IMR-90 (cell line): ENCODE results near the gene ATRAID. TPM values are rescaled to one million over a fixed set of nuclear protein-coding genes. Genes with fewer than 3 reads are reported as not detected.

Experiments
- ATAC-seq: fragments of 200-7000 bp; cut with Tn5 transposase; 2 replicates; pipeline ENCODE4 v1.9.1; 2020; ENCODE audit warnings: low read depth, mild to moderate bottlenecking, moderate library complexity
- BruUV-seq: library from RNA; stranded (reverse); fragments of 400-500 nt; replicated peaks from 2 replicates; lab custom pipeline; 2021; lab: Mats Ljungman, UMichigan
- CTCF ChIA-PET: fragments of 300-600 bp; formaldehyde crosslinking; extraction: SDS; loops from one replicate; lab custom pipeline; 2021; ENCODE audit warnings: antibody characterized with exemption; lab: Yijun Ruan, JAX
- POLR2A ChIA-PET: fragments of 300-600 bp; sonication (Branson Sonifier 250); formaldehyde crosslinking; loops from one replicate; lab custom pipeline; 2022; ENCODE audit warnings: antibody characterized with exemption; ENCODE audit not compliant: unreplicated experiment; lab: Charles Lee
- DNase-seq: peaks from one replicate; pipeline ENCODE4 v3.0.0; 2013
- H2AFZ ChIP-seq: replicated peaks from 2 replicates; pipeline ENCODE3; 2013; ENCODE audit warnings: low read length, mild to moderate bottlenecking; ENCODE audit not compliant: poor library complexity
- H2AK5ac ChIP-seq: 2 replicates; pipeline ENCODE4 v1.6.1; 2013; ENCODE audit warnings: low read depth, low read length, inconsistent platforms
- H2AK9ac ChIP-seq: replicated peaks from 2 replicates; pipeline ENCODE3; 2013; ENCODE audit warnings: mild to moderate bottlenecking, low read depth, low read length, moderate library complexity; ENCODE audit not compliant: poor library complexity
- H2BK120ac ChIP-seq: 2 replicates; pipeline ENCODE4 v1.6.1; 2013; ENCODE audit warnings: low read depth, low read length, inconsistent platforms
- H2BK15ac ChIP-seq: 3 replicates; pipeline ENCODE4 v1.6.1; 2013; ENCODE audit warnings: low read depth, low read length, inconsistent platforms
- H2BK20ac ChIP-seq: 2 replicates; pipeline ENCODE4 v1.6.1; 2013; ENCODE audit warnings: low read depth, mild to moderate bottlenecking, inconsistent platforms, low read length, moderate library complexity
- H2BK5ac ChIP-seq: 2 replicates; pipeline ENCODE4 v1.6.1; 2013; ENCODE audit warnings: mild to moderate bottlenecking, low read depth, low read length, inconsistent platforms; ENCODE audit not compliant: poor library complexity, severe bottlenecking
- H3K14ac ChIP-seq: replicated peaks from 2 replicates; pipeline ENCODE4 v1.6.1; 2013; ENCODE audit warnings: low read depth, low read length, inconsistent platforms
- H3K18ac ChIP-seq: 2 replicates; pipeline ENCODE4 v1.6.1; 2013; ENCODE audit warnings: low read depth, low read length, control low read depth
- H3K23ac ChIP-seq: 2 replicates; pipeline ENCODE4 v1.6.1; 2013; ENCODE audit warnings: low read depth, low read length, inconsistent platforms
- H3K27ac ChIP-seq: 2 replicates; pipeline ENCODE4 v1.5.1; 2013; ENCODE audit warnings: mild to moderate bottlenecking, control low read depth, low read length; ENCODE audit not compliant: insufficient read depth
- H3K27me3 ChIP-seq: 2 replicates; pipeline ENCODE4 v1.6.1; 2013; ENCODE audit warnings: low read length; ENCODE audit not compliant: control insufficient read depth, insufficient read depth
- H3K36me3 ChIP-seq: 2 replicates; pipeline ENCODE4 v1.6.1; 2013; ENCODE audit warnings: low read length, mixed read lengths; ENCODE audit not compliant: control insufficient read depth, insufficient read depth
- H3K4ac ChIP-seq: 2 replicates; pipeline ENCODE4 v1.6.1; 2013; ENCODE audit warnings: low read depth, low read length, inconsistent platforms
- H3K4me1 ChIP-seq: 2 replicates; pipeline ENCODE4 v1.6.1; 2013; ENCODE audit warnings: low read length, mixed read lengths; ENCODE audit not compliant: control insufficient read depth, insufficient read depth
- H3K4me2 ChIP-seq: 2 replicates; pipeline ENCODE4 v1.6.1; 2013; ENCODE audit warnings: low read depth, mild to moderate bottlenecking, control low read depth, low read length, moderate library complexity
- H3K4me3 ChIP-seq: 2 replicates; pipeline ENCODE4 v1.5.1; 2013; ENCODE audit warnings: low read depth, mild to moderate bottlenecking, control low read depth, low read length, moderate library complexity; ENCODE audit not compliant: insufficient read depth
- H3K56ac ChIP-seq: 2 replicates; pipeline ENCODE4 v1.6.1; 2013; ENCODE audit warnings: low read length, inconsistent platforms; ENCODE audit not compliant: insufficient read depth; ENCODE audit errors: extremely low read depth
- H3K79me1 ChIP-seq, 2 experiments: 2 replicates each; pipeline ENCODE4 v1.6.1; 2013; ENCODE audit warnings: low read length in 2 of 2, inconsistent platforms in 1 of 2, low read depth in 1 of 2
- H3K9ac ChIP-seq: 2 replicates; pipeline ENCODE4 v1.6.1; 2013; ENCODE audit warnings: low read depth, low read length, control low read depth
- H3K9me1 ChIP-seq: 2 replicates; pipeline ENCODE4 v1.6.1; 2013; ENCODE audit warnings: low read length, inconsistent platforms; ENCODE audit not compliant: insufficient read depth
- H3K9me3 ChIP-seq: 2 replicates; pipeline ENCODE4 v1.6.1; 2013; ENCODE audit warnings: low read length; ENCODE audit not compliant: control insufficient read depth, insufficient read depth
- H4K20me1 ChIP-seq: 2 replicates; pipeline ENCODE4 v1.6.1; 2013; ENCODE audit warnings: low read length, inconsistent platforms; ENCODE audit not compliant: insufficient read depth
- H4K5ac ChIP-seq: 2 replicates; pipeline ENCODE4 v1.6.1; 2013; ENCODE audit warnings: mild to moderate bottlenecking, low read depth, low read length, control low read depth
- H4K8ac ChIP-seq, 2 experiments: 2 replicates each; pipeline ENCODE4 v1.6.1; 2013; ENCODE audit warnings: low read depth in 2 of 2, low read length in 2 of 2, control low read depth in 1 of 2, inconsistent platforms in 1 of 2
- H4K91ac ChIP-seq: 2 replicates; pipeline ENCODE4 v1.6.1; 2013; ENCODE audit warnings: low read depth, low read length, inconsistent platforms; ENCODE audit not compliant: insufficient read depth
- BHLHE40 ChIP-seq: fragments of 150-350 bp; IDR thresholded peaks from 2 replicates; pipeline ENCODE4 v1.6.1; 2016; ENCODE audit warnings: mild to moderate bottlenecking, low read depth, low read length
- CEBPB ChIP-seq: IDR thresholded peaks from 2 replicates; pipeline ENCODE4 v1.6.1; 2012; ENCODE audit warnings: low read depth, low read length, improper control_type of control experiment
- CHD1 ChIP-seq: IDR thresholded peaks from 2 replicates; pipeline ENCODE4 v1.6.1; 2012; ENCODE audit warnings: low read depth, low read length, improper control_type of control experiment
- CTCF ChIP-seq: conservative IDR thresholded peaks from 2 replicates; pipeline ENCODE4 v1.5.1; 2012; ENCODE audit warnings: mild to moderate bottlenecking, low read depth, low read length, improper control_type of control experiment
- FOS ChIP-seq: fragments of 150-350 bp; IDR thresholded peaks from 2 replicates; pipeline ENCODE4 v1.6.1; 2016; ENCODE audit warnings: low read depth, low read length
- MAFK ChIP-seq: IDR thresholded peaks from 2 replicates; pipeline ENCODE4 v1.6.1; 2012; ENCODE audit warnings: low read depth, low read length, improper control_type of control experiment
- POLR2A ChIP-seq: IDR thresholded peaks from 2 replicates; pipeline ENCODE4 v1.6.1; 2012; ENCODE audit warnings: mild to moderate bottlenecking, low read depth, low read length
- WGBS, 2 experiments: methylation state at CpG; one replicate each; pipeline versions ENCODE4 v1.1.5 to v1.1.7; 2013; ENCODE audit warnings: missing lambda C conversion rate in 2 of 2; ENCODE audit not compliant: insufficient read length in 1 of 2; ENCODE audit errors: extremely low coverage in 2 of 2; 5-methylcytosine and 5-hydroxymethylcytosine counted together
- dilution Hi-C: fragments of 300-500 bp; cut with HindIII; formaldehyde crosslinking; loops from one replicate; pipeline ENCODE4 v1.14.3; 2018; ENCODE audit warnings: low sequenced_read_pairs; ENCODE audit not compliant: unreplicated experiment
- in situ Hi-C: fragments of 300-500 bp; cut with MboI; formaldehyde crosslinking; loops from 3 replicates; pipeline ENCODE4 v1.14.3; 2019; ENCODE audit warnings: low sequenced_read_pairs, inconsistent platforms, mixed read lengths
- intact Hi-C: fragments of 100-400 bp; cut with micrococcal nuclease; formaldehyde crosslinking; loops from 2 replicates; pipeline ENCODE4 v1.10.0; 2022
- polyA plus RNA-seq, 3 experiments: library from polyadenylated mRNA; depleted of rRNA; stranded (reverse); fragments of >200 nt; gene quantifications; 2 replicates each; pipeline ENCODE4 v1.2.3, GENCODE V29; 2012; ENCODE audit warnings: low replicate concordance in 1 of 3
- total RNA-seq: library from RNA; depleted of rRNA; stranded (reverse); fragments of >200 nt; gene quantifications from 2 replicates; pipeline ENCODE4 v1.2.3, GENCODE V29; 2012
- TF ChIP-seq, protein P1 (sequence below): fragments of 150-350 bp; IDR thresholded peaks from 2 replicates; pipeline ENCODE4 v1.6.1; 2017; ENCODE audit warnings: mild to moderate bottlenecking, antibody characterized with exemption, low read length, low read depth

The ATRAID gene
- total and polyA plus RNA-seq, 2 of the 4 experiments (the other 2 are of a cell fraction): 138 to 173 TPM

- Histone ChIP-seq H4K20me1 (no peaks in the 10 kb centered on the region), H2BK5ac (no peak overlapping the region), H3K14ac (no peak overlapping the region), H2BK120ac (no peak overlapping the region), H3K9ac (no peak overlapping the region), H2AFZ (peak overlapping the region; percentile 30), H2AK9ac (no peak overlapping the region), H3K56ac (no peak overlapping the region), H3K27ac (no peak overlapping the region), H4K91ac (no peak overlapping the region), H3K36me3 (no peaks in the 10 kb centered on the region), H3K9me3 (no peaks in the 10 kb centered on the region), H4K8ac (no peak overlapping the region), H3K9me1 (0 out of 2 replicates have a peak, but pooled peaks cover 9% of the 10 kb centered on the region), H2BK15ac (no peak overlapping the region), H3K4ac (no peak overlapping the region), H3K4me3 (no peak overlapping the region), H2BK20ac (no peak overlapping the region), H2AK5ac (no peak overlapping the region), H3K4me1 (peaks cover 6% of the 10 kb centered on the region), H3K18ac (no peak overlapping the region), H3K4me2 (no peak overlapping the region), H3K23ac (no peak overlapping the region), H4K5ac (no peak overlapping the region), H3K27me3 (peaks cover 13% of the 10 kb centered on the region), H3K79me1 (no peaks in the 10 kb centered on the region)
- no TSS peak for BruUV-seq
- in situ Hi-C loops (no loop called here), intact Hi-C loops (no loop called here), dilution Hi-C loops (no loop called here)
- no peak for ATAC-seq
- ChIA-PET POLR2A (no interaction called here), CTCF (no interaction called here)
- no peak for DNase-seq
- WGBS, 2 experiments: 100% methylated on average over 5 of the region's 13 CpGs; no CpG with 5 or more reads in 1 of the 2 experiments
- TF ChIP-seq MAFK: no peak
- TF ChIP-seq CEBPB: no peak
- no peak for TF ChIP-seq BHLHE40
- no peak for TF ChIP-seq FOS
- TF ChIP-seq CHD1: no peak
- no peak for TF ChIP-seq CTCF
- no peak for TF ChIP-seq POLR2A
- TF ChIP-seq, protein P1, sequence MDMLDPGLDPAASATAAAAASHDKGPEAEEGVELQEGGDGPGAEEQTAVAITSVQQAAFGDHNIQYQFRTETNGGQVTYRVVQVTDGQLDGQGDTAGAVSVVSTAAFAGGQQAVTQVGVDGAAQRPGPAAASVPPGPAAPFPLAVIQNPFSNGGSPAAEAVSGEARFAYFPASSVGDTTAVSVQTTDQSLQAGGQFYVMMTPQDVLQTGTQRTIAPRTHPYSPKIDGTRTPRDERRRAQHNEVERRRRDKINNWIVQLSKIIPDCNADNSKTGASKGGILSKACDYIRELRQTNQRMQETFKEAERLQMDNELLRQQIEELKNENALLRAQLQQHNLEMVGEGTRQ: no peak
These were observed 39.9 kb downstream of the ATRAID start for GRCh38 chr2:27251766-27252165.
